ENCODE results near the gene FGD5.

Gene FGD5

DNA sequence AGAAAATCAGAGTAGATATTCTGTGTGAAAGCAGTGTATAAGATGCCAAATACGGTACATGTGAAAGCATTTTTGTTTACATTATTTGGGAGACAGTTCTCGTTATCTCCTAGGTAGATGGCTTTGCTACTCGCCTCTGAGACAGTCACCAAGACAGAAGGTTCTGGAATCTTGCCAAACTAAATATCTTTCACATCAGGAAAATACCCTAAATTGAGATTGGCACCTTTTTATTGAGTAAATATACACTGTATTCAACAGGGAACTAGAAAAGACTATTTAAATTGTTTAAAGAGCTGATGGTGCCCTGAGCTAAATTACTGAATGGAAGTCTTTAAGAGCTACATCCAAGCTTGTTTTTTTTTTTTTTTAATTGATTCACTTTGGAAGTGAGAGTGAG lies 3.4 kb downstream of the FGD5 start:
- in situ Hi-C loops (cut with MboI; ENCODE audit: low pct_unique_long_range_greater_than_20kb, low sequenced_read_pairs, unreplicated experiment) = no loop called here
- no peak for TF ChIP-seq CTCF (IDR thresholded peaks at IDR 0.05; ENCODE audit: extremely low read depth, insufficient read depth, missing control alignments)
- no peak for DNase-seq (ENCODE audit: low spot score)

- in situ Hi-C loops (cut with MboI; ENCODE audit: low pct_unique_long_range_greater_than_20kb, low sequenced_read_pairs, unreplicated experiment) = no loop called here
- DNase-seq (ENCODE audit: low spot score) = no peak
- no peak for TF ChIP-seq CTCF (IDR thresholded peaks at IDR 0.05; ENCODE audit: extremely low read depth, insufficient read depth, missing control alignments)
Measured at GRCh38 chr3:14822670-14823390, 4.1 kb downstream of the FGD5 start.

- in situ Hi-C loops (cut with MboI; ENCODE audit: low pct_unique_long_range_greater_than_20kb, low sequenced_read_pairs, unreplicated experiment) = no loop called here
- DNase-seq (ENCODE audit: low spot score) = no peak
- no peak for TF ChIP-seq CTCF (IDR thresholded peaks at IDR 0.05; ENCODE audit: extremely low read depth, insufficient read depth, missing control alignments)
Measured at GRCh38 chr3:14823393-14823792, 4.6 kb downstream of the FGD5 start.

GRCh38 chr3:14823910-14824629 lies 5.3 kb downstream of the FGD5 start:
- TF ChIP-seq CTCF (IDR thresholded peaks at IDR 0.05; ENCODE audit: extremely low read depth, insufficient read depth, missing control alignments) = no peak
- in situ Hi-C loops (cut with MboI; ENCODE audit: low pct_unique_long_range_greater_than_20kb, low sequenced_read_pairs, unreplicated experiment) = no loop called here
- no peak for DNase-seq (ENCODE audit: low spot score)

DNA sequence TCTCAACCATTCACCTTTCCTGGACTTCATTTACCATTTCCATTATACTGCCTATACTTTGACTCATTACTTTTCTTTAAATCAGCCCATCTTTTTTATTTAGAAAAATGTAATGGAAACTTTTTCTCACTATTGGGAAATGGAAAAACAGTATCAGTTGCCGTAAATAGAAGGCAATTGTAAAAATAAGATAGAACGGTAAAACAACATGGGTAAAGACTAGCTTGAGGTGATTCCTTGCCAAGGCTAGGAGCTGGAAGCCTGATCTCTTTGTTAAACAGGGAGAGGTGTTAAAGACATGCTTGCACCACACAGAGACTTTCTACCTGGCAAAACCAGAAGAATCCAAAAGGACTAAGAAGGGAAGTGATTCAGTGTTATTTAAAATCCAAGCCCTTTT lies 5.9 kb downstream of the FGD5 start:
- no peak for TF ChIP-seq CTCF (IDR thresholded peaks at IDR 0.05; ENCODE audit: extremely low read depth, insufficient read depth, missing control alignments)
- in situ Hi-C loops (cut with MboI; ENCODE audit: low pct_unique_long_range_greater_than_20kb, low sequenced_read_pairs, unreplicated experiment) = no loop called here
- DNase-seq (ENCODE audit: low spot score) = no peak

GRCh38 chr3:14826069-14826468 lies 7.3 kb downstream of the FGD5 start:
- in situ Hi-C loops (cut with MboI; ENCODE audit: low pct_unique_long_range_greater_than_20kb, low sequenced_read_pairs, unreplicated experiment) = no loop called here
- DNase-seq (ENCODE audit: low spot score) = no peak
- TF ChIP-seq CTCF (IDR thresholded peaks at IDR 0.05; ENCODE audit: extremely low read depth, insufficient read depth, missing control alignments) = no peak

All from GM13977 (cell line).